Liver (tissue), 9 donors: Measurements from ENCODE around the gene GUCY1A1. TPM values are rescaled to one million over a fixed set of nuclear protein-coding genes. Genes with fewer than 3 reads are reported as not detected.

Source experiments
- DNase-seq: peaks from one replicate; pipeline ENCODE4 v3.0.0-alpha.2; 2017; ENCODE audit warnings: low spot score
- H3K27ac ChIP-seq, 2 donors: one replicate each; pipeline ENCODE4 v1.7.0; 2013; ENCODE audit warnings: inconsistent platforms in 2 of 2, low read length in 2 of 2, control low read depth in 1 of 2, low read depth in 1 of 2, mild to moderate bottlenecking in 1 of 2
- H3K27me3 ChIP-seq, 4 donors: one replicate each; pipeline versions ENCODE4 v1.6.1 to v1.7.0; 2013; ENCODE audit warnings: low read length in 3 of 4, inconsistent platforms in 1 of 4, mild to moderate bottlenecking in 1 of 4, moderate library complexity in 1 of 4; ENCODE audit not compliant: control insufficient read depth in 4 of 4, insufficient read depth in 4 of 4
- H3K36me3 ChIP-seq, 4 donors: one replicate each; pipeline versions ENCODE4 v1.6.1 to v1.7.0; 2013; ENCODE audit warnings: low read length in 3 of 4, mild to moderate bottlenecking in 3 of 4, low read depth in 1 of 4, moderate library complexity in 1 of 4; ENCODE audit not compliant: control insufficient read depth in 4 of 4, insufficient read depth in 3 of 4
- H3K4me1 ChIP-seq, 4 donors: one replicate each; pipeline versions ENCODE4 v1.6.1 to v1.7.0; 2013; ENCODE audit warnings: low read length in 3 of 4, mild to moderate bottlenecking in 3 of 4, moderate library complexity in 1 of 4; ENCODE audit not compliant: control insufficient read depth in 4 of 4, insufficient read depth in 4 of 4
- H3K4me3 ChIP-seq, 3 donors: one replicate each; pipeline versions ENCODE4 v1.6.1 to v1.7.0; 2013; ENCODE audit warnings: low read length in 3 of 3, control low read depth in 1 of 3, low read depth in 1 of 3, mild to moderate bottlenecking in 1 of 3
- H3K9ac ChIP-seq, 2 donors: one replicate each; pipeline ENCODE4 v1.7.0; 2013; ENCODE audit warnings: low read length in 2 of 2, mild to moderate bottlenecking in 2 of 2, moderate library complexity in 2 of 2, control low read depth in 1 of 2, low read depth in 1 of 2
- H3K9me3 ChIP-seq, 4 donors: one replicate each; pipeline versions ENCODE4 v1.6.1 to v1.7.0; 2013; ENCODE audit warnings: low read length in 3 of 4; ENCODE audit not compliant: control insufficient read depth in 4 of 4
- ATF3 ChIP-seq: IDR thresholded peaks from 2 replicates; pipeline ENCODE4 v1.6.1; 2016; ENCODE audit warnings: antibody characterized with exemption
- CTCF ChIP-seq: fragments of 150-350 bp; IDR thresholded peaks from 2 replicates; pipeline ENCODE4 v1.5.1; 2017; ENCODE audit warnings: improper control_type of control experiment, low read depth, low read length; ENCODE audit not compliant: missing input control
- EGR1 ChIP-seq, 2 donors: IDR thresholded peaks; 2 replicates each; pipeline ENCODE4 v1.6.1; 2016 to 2018; ENCODE audit warnings: antibody characterized with exemption in 2 of 2, low read depth in 2 of 2
- FOXA1 ChIP-seq: IDR thresholded peaks from 2 replicates; pipeline ENCODE4 v1.6.1; 2016; ENCODE audit warnings: antibody characterized with exemption
- FOXA2 ChIP-seq: IDR thresholded peaks from 2 replicates; pipeline ENCODE4 v1.6.1; 2016; ENCODE audit warnings: antibody characterized with exemption
- GABPA ChIP-seq, 2 donors: IDR thresholded peaks in 1 of 2; conservative IDR thresholded peaks in 1 of 2; 2 replicates each; pipeline ENCODE4 v1.6.1; 2016; ENCODE audit warnings: antibody characterized with exemption in 2 of 2, mild to moderate bottlenecking in 1 of 2, moderate library complexity in 1 of 2
- HNF4A ChIP-seq, 2 donors: conservative IDR thresholded peaks; 2 replicates each; pipeline ENCODE4 v1.6.1; 2016; ENCODE audit warnings: antibody characterized with exemption in 2 of 2, mild to moderate bottlenecking in 2 of 2
- HNF4G ChIP-seq: IDR thresholded peaks from 2 replicates; pipeline ENCODE4 v1.6.1; 2016; ENCODE audit warnings: antibody characterized with exemption
- JUND ChIP-seq, 2 donors: IDR thresholded peaks; 2 replicates each; pipeline ENCODE4 v1.6.1; 2016; ENCODE audit warnings: antibody characterized with exemption in 2 of 2
- MAX ChIP-seq: IDR thresholded peaks from 2 replicates; pipeline ENCODE4 v1.6.1; 2016; ENCODE audit warnings: antibody characterized with exemption
- NR2F2 ChIP-seq: IDR thresholded peaks from 2 replicates; pipeline ENCODE4 v1.6.1; 2016; ENCODE audit warnings: antibody characterized with exemption
- RAD21 ChIP-seq, 2 donors: IDR thresholded peaks; 2 replicates each; pipeline ENCODE4 v1.6.1; 2016; ENCODE audit warnings: antibody characterized with exemption in 2 of 2, mild to moderate bottlenecking in 2 of 2
- REST ChIP-seq: IDR thresholded peaks from 2 replicates; pipeline ENCODE4 v1.6.1; 2016; ENCODE audit warnings: antibody characterized with exemption, mild to moderate bottlenecking
- RXRA ChIP-seq, 2 donors: IDR thresholded peaks; 2 replicates each; pipeline ENCODE4 v1.6.1; 2017 to 2018; ENCODE audit warnings: antibody characterized with exemption in 2 of 2, mild to moderate bottlenecking in 1 of 2
- SP1 ChIP-seq: IDR thresholded peaks from 2 replicates; pipeline ENCODE4 v1.6.1; 2018; ENCODE audit warnings: antibody characterized with exemption, mild to moderate bottlenecking
- TAF1 ChIP-seq: conservative IDR thresholded peaks from 2 replicates; pipeline ENCODE4 v1.6.1; 2016; ENCODE audit warnings: antibody characterized with exemption, mild to moderate bottlenecking
- YY1 ChIP-seq: IDR thresholded peaks from 2 replicates; pipeline ENCODE4 v1.6.1; 2016; ENCODE audit warnings: antibody characterized with exemption, mild to moderate bottlenecking
- ZBTB33 ChIP-seq: IDR thresholded peaks from 2 replicates; pipeline ENCODE4 v1.6.1; 2016; ENCODE audit warnings: antibody characterized with exemption
- WGBS: extraction: QIAGEN DNeasy Blood & Tissue Kit; methylation state at CpG from one replicate; pipeline ENCODE4 v1.1.7; 2013; 5-methylcytosine and 5-hydroxymethylcytosine counted together
- polyA plus RNA-seq, 2 donors: library from polyadenylated mRNA; stranded (reverse) in 1 of 2; unstranded in 1 of 2; fragments of 200-250 nt in 1 of 2; fragments of >200 nt in 1 of 2; fragmentation: Nextera tagmentation in 1 of 2; extraction: Ambion mirVana in 1 of 2; gene quantifications; one replicate each; pipeline versions ENCODE4 v1.2.1 to v1.2.3, GENCODE V29; 2013 to 2015
- total RNA-seq, 2 donors: library from RNA; depleted of rRNA; stranded (reverse); fragments of >200 nt; gene quantifications; one replicate each; pipeline ENCODE4 v1.2.3, GENCODE V29; 2014
- donor health status: healthy.
- donor health status: healthy.
- donor health status: healthy.
- donor health status: healthy.
- donor health status: healthy.

GUCY1A1 gene
- total and polyA plus RNA-seq, 4 donors = 2.8 to 13.5 (median 7.6) TPM

- Histone ChIP-seq H3K9me3 (no peaks in the 10 kb centered on the region), H3K4me3 (no peak overlapping the region), H3K27ac (no peak overlapping the region), H3K27me3 (no peaks in the 10 kb centered on the region), H3K9ac (no peak overlapping the region), H3K4me1 (no peaks in the 10 kb centered on the region), H3K36me3 (no peaks in the 10 kb centered on the region)
- TF ChIP-seq CTCF (no peak), ZBTB33 (no peak)
- DNase-seq = no peak
- WGBS = 84% methylated on average over 8 of the region's 8 CpGs
These were observed 48.3 kb upstream of the GUCY1A1 start for GRCh38 chr4:155618183-155618838.

GRCh38 chr4:155620637-155621036, 46.0 kb upstream of the GUCY1A1 start:
- no peak for TF ChIP-seq FOXA1
- no peak for TF ChIP-seq ZBTB33
- no peak for TF ChIP-seq CTCF
- TF ChIP-seq TAF1 = no peak
- no peak for TF ChIP-seq MAX
- no peak for TF ChIP-seq EGR1 (IDR thresholded peaks at IDR 0.05; ENCODE audit: low read depth in 2 of 2)
- TF ChIP-seq RAD21 (IDR thresholded peaks at IDR 0.05) = no peak
- TF ChIP-seq REST = no peak
- no peak for TF ChIP-seq ATF3
- TF ChIP-seq FOXA2 = no peak
- TF ChIP-seq NR2F2 = no peak
- TF ChIP-seq SP1 = no peak
- TF ChIP-seq HNF4A (conservative IDR thresholded peaks at IDR 0.05) = no peak
- TF ChIP-seq HNF4G = no peak
- TF ChIP-seq YY1 = no peak
- no peak for TF ChIP-seq RXRA (IDR thresholded peaks at IDR 0.05)
- TF ChIP-seq GABPA (IDR thresholded peaks at IDR 0.05 in 1 of 2, conservative IDR thresholded peaks at IDR 0.05 in 1 of 2) = no peak
- no peak for TF ChIP-seq JUND (IDR thresholded peaks at IDR 0.05)
- no peak overlapping the region for H3K27ac ChIP-seq
- no peak overlapping the region for H3K4me3 ChIP-seq
- no peak overlapping the region for H3K9ac ChIP-seq
- DNase-seq = no peak
- no peaks in the 10 kb centered on the region for H3K36me3 ChIP-seq
- no peaks in the 10 kb centered on the region for H3K27me3 ChIP-seq
- H3K4me1 ChIP-seq = no peaks in the 10 kb centered on the region
- H3K9me3 ChIP-seq = no peaks in the 10 kb centered on the region
